Epithelial cell of umbilical artery (primary cell): Measurements from ENCODE around the gene CERKL. TPM values are rescaled to one million over a fixed set of nuclear protein-coding genes. Genes with fewer than 3 reads are reported as not detected.

Source experiments
- total RNA-seq: library from RNA; depleted of rRNA; stranded (reverse); fragments of >200 nt; gene quantifications from 2 replicates; pipeline ENCODE4 v1.2.3, GENCODE V29; 2014

CERKL gene
- not detected in 2 replicates for total RNA-seq

GRCh38 chr2:181656450-181657291, at the start of gene CERKL:
TSS of gene CERKL (minus strand) at chr2:181657105. CDS start at chr2:181657006, 99 bp downstream.

GRCh38 chr2:181680055-181680936, 23.4 kb upstream of the CERKL start, which contains the start of gene NEUROD1:
TSS of gene NEUROD1 (minus strand) at chr2:181680517. CDS start at chr2:181678860, 1,657 bp downstream.

Other genes starting within 250 kb of the CERKL start
- 4.5 and 5.6 TPM in 2 replicates for gene ITGA4, start 199.7 kb downstream of the CERKL start, total RNA-seq
- gene NEUROD1, start 23.4 kb upstream of the CERKL start, total RNA-seq = not detected in 2 replicates
- 236 and 259 TPM in 2 replicates for gene ITPRID2, start 234.6 kb upstream of the CERKL start, total RNA-seq